CD4-positive, alpha-beta T cell treated with Interleukin-12 subunit alpha and Interleukin-12 subunit beta, for 1 hour (primary cell): ENCODE data around the gene ARL6IP1.
"Not testable (repeated sequence)": the region's sequence is repeated elsewhere in the genome, so short reads cannot be mapped to it uniquely, and the experiment has no call there.

ENCODE experiments used
- DNase-seq: peaks from one replicate; pipeline ENCODE4 v3.0.0-alpha.2; 2020

ARL6IP1 gene

GRCh38 chr16:18757960-18758660, 43.2 kb downstream of the ARL6IP1 start:
- not testable (repeated sequence) for DNase-seq

GRCh38 chr16:18756639-18757038, 44.7 kb downstream of the ARL6IP1 start:
- DNase-seq, result not testable (repeated sequence)

GRCh38 chr16:18742870-18743269, 58.5 kb downstream of the ARL6IP1 start:
- not testable (repeated sequence) for DNase-seq
